DND-41 (cell line): ENCODE measurements around the gene ARL16.

ENCODE experiments used
- ATAC-seq: fragments of 200-7000 bp; cut with Tn5 transposase; 3 replicates; pipeline ENCODE4 v1.9.1; 2021; ENCODE audit warnings: low read depth; ENCODE audit not compliant: insufficient read depth
- DNase-seq: peaks from one replicate; pipeline ENCODE4 v3.0.0-alpha.2; 2020
- H2AFZ ChIP-seq: 2 replicates; pipeline ENCODE4 v1.6.0; 2012; ENCODE audit warnings: low read depth, low read length
- H3K27ac ChIP-seq: 2 replicates; pipeline ENCODE4 v1.5.1; 2012; ENCODE audit warnings: low read length, inconsistent platforms
- H3K27me3 ChIP-seq: fragments of 200-600 bp; sonication (generic); 2 replicates; pipeline ENCODE4 v1.6.0; 2012; ENCODE audit warnings: low read length, mild to moderate bottlenecking, inconsistent platforms; ENCODE audit not compliant: insufficient read depth, poor library complexity
- H3K36me3 ChIP-seq: 2 replicates; pipeline ENCODE4 v1.5.1; 2012; ENCODE audit warnings: low read length, inconsistent platforms; ENCODE audit not compliant: insufficient read depth
- H3K4me1 ChIP-seq: 2 replicates; pipeline ENCODE4 v1.5.1; 2012; ENCODE audit warnings: mild to moderate bottlenecking, low read length; ENCODE audit not compliant: insufficient read depth
- H3K4me2 ChIP-seq: 2 replicates; pipeline ENCODE4 v1.6.0; 2012; ENCODE audit warnings: mild to moderate bottlenecking, moderate library complexity, low read length, inconsistent platforms; ENCODE audit not compliant: insufficient read depth
- H3K4me3 ChIP-seq, 2 experiments: fragments of 200-600 bp in 1 of 2; shearing (Covaris generic) in 1 of 2; 2 replicates each; pipeline ENCODE4 v1.5.1; 2012 to 2016; ENCODE audit warnings: inconsistent platforms in 2 of 2, low read length in 2 of 2, mild to moderate bottlenecking in 2 of 2, low read depth in 1 of 2, moderate library complexity in 1 of 2
- H3K79me2 ChIP-seq: 2 replicates; pipeline ENCODE4 v1.6.0; 2012; ENCODE audit warnings: low read length, inconsistent platforms; ENCODE audit not compliant: insufficient read depth
- H3K9ac ChIP-seq: 2 replicates; pipeline ENCODE4 v1.6.0; 2012; ENCODE audit warnings: low read depth, mild to moderate bottlenecking, inconsistent platforms, low read length, moderate library complexity
- H3K9me3 ChIP-seq: 2 replicates; pipeline ENCODE4 v1.5.1; 2012; ENCODE audit warnings: low read length, moderate library complexity, mild to moderate bottlenecking, inconsistent platforms; ENCODE audit not compliant: insufficient read depth, severe bottlenecking
- H4K20me1 ChIP-seq: 2 replicates; pipeline ENCODE4 v1.6.0; 2012; ENCODE audit warnings: low read length; ENCODE audit not compliant: insufficient read depth
- EZH2 ChIP-seq: IDR thresholded peaks from 3 replicates; pipeline ENCODE4 v1.6.1; 2012; ENCODE audit warnings: borderline replicate concordance, low read depth, mild to moderate bottlenecking, moderate library complexity, low read length, inconsistent platforms; ENCODE audit not compliant: severe bottlenecking
- TF ChIP-seq, protein P1 (sequence below): IDR thresholded peaks from 2 replicates; pipeline ENCODE4 v1.5.1; 2012; ENCODE audit warnings: borderline replicate concordance, low read length, moderate library complexity, mild to moderate bottlenecking; ENCODE audit not compliant: poor library complexity, severe bottlenecking; ENCODE audit errors: extremely low read depth

Gene ARL16

DNA sequence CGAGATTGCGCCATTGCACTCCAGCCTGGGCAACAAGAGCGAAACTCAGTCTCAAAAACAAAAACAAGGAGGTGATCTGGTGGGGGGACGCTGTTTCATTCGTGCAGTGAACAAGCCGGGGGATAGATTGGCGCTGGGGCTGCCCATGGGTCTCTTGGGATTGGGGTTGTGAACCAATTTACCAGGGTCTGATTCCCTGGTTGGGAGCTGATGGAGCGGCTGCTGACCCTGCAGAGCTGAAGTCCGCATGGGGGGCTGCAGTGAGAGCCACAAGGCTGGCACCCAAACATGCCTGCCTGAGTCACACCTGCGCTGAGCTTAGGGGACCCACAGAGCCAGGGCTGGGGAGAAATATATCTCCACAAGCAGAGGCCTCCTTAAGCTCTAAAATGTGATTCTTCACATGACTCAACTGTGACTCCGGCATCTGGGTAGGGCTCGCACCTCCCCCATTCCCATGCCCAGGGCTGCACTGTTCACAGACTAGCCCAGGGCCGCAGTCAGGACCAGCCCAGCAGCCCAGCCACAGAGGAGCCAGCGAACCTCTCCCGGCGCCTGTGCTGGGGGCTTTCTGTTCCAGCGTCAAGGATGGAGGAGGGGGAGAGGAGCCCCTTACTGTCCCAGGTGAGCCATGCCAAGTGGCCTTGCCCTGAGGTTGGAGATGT, 41.6 kb downstream of the ARL16 start:
- DNase-seq (no peak), ATAC-seq (no peak)
- TF ChIP-seq, protein P1, sequence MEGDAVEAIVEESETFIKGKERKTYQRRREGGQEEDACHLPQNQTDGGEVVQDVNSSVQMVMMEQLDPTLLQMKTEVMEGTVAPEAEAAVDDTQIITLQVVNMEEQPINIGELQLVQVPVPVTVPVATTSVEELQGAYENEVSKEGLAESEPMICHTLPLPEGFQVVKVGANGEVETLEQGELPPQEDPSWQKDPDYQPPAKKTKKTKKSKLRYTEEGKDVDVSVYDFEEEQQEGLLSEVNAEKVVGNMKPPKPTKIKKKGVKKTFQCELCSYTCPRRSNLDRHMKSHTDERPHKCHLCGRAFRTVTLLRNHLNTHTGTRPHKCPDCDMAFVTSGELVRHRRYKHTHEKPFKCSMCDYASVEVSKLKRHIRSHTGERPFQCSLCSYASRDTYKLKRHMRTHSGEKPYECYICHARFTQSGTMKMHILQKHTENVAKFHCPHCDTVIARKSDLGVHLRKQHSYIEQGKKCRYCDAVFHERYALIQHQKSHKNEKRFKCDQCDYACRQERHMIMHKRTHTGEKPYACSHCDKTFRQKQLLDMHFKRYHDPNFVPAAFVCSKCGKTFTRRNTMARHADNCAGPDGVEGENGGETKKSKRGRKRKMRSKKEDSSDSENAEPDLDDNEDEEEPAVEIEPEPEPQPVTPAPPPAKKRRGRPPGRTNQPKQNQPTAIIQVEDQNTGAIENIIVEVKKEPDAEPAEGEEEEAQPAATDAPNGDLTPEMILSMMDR, result no peak
- TF ChIP-seq EZH2, result no peak

DNA sequence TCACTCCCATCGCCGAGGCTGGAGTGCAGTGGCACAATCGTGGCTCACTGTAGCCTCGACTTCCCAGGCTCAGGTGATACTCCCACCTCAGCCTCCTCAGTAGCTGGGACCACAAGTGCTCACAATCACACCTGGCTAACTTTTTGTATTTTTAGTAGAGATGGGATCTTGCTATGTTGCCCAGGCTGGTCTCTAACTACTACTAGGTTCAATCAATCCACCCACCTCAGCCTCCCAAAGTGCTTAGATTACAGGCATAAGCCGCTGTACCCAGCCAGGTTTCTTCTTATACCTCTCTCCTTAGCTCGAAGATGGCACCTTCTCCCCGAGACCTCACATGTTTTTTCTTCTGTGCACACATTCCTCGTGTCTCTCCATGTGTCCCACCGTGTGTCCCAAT, 43.6 kb downstream of the ARL16 start:
- no peak overlapping the region for H2AFZ ChIP-seq
- DNase-seq, result no peak
- peaks cover 18% of the 10 kb centered on the region for H3K79me2 ChIP-seq
- ATAC-seq, result no peak
- H3K27me3 ChIP-seq, result no peaks in the 10 kb centered on the region
- no peak overlapping the region for H3K4me3 ChIP-seq
- H3K9me3 ChIP-seq, result no peaks in the 10 kb centered on the region
- no peak overlapping the region for H3K9ac ChIP-seq
- peaks cover 22% of the 10 kb centered on the region for H3K4me1 ChIP-seq
- no peak overlapping the region for H3K4me2 ChIP-seq
- TF ChIP-seq, protein P1, result no peak
- no peak for TF ChIP-seq EZH2
- H4K20me1 ChIP-seq, result peaks cover 16% of the 10 kb centered on the region; the same call in 1 of the 2 replicates
- H3K27ac ChIP-seq, result no peak overlapping the region
- peaks cover 9% of the 10 kb centered on the region for H3K36me3 ChIP-seq

More for the DNA sequence above, 41.6 kb downstream of the ARL16 start:
- H3K36me3 ChIP-seq, result no peaks in the 10 kb centered on the region
- H3K27me3 ChIP-seq, result no peaks in the 10 kb centered on the region
- no peak overlapping the region for H3K9ac ChIP-seq
- no peaks in the 10 kb centered on the region for H3K79me2 ChIP-seq
- H2AFZ ChIP-seq, result no peak overlapping the region
- H3K4me3 ChIP-seq, result no peak overlapping the region
- H3K9me3 ChIP-seq, result no peaks in the 10 kb centered on the region
- H4K20me1 ChIP-seq, result no peaks in the 10 kb centered on the region
- H3K4me2 ChIP-seq, result no peak overlapping the region
- peaks cover 11% of the 10 kb centered on the region for H3K4me1 ChIP-seq
- no peak overlapping the region for H3K27ac ChIP-seq

DNA sequence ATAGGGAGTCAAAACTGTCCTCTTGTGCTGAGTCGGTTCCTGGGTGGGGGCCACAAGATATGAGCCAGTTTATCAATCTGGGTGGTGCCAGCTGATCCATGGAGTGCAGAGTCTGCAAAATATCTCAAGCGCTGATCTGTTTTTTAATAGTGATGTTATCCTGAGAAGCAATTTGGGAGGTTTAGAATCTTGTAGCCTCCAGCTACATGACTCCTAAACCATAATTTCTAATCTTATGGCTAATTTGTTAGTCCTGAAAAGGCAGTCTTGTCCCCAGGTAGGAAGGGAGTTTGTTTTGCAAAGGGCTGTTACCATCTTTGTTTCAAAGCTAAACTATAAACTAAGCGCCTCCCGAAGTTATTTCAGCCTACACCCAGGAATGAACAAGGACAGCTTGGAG, 44.9 kb downstream of the ARL16 start:
- H2AFZ ChIP-seq, result no peak overlapping the region
- no peak overlapping the region for H3K4me3 ChIP-seq
- TF ChIP-seq, protein P1, result no peak
- TF ChIP-seq EZH2, result no peak
- H3K27me3 ChIP-seq, result no peaks in the 10 kb centered on the region
- H3K36me3 ChIP-seq, result peaks cover 9% of the 10 kb centered on the region
- ATAC-seq, result no peak
- DNase-seq, result no peak
- H3K9me3 ChIP-seq, result no peaks in the 10 kb centered on the region
- peaks cover 18% of the 10 kb centered on the region; the same call in 1 of the 2 replicates for H4K20me1 ChIP-seq
- H3K4me1 ChIP-seq, result peaks cover 33% of the 10 kb centered on the region
- H3K79me2 ChIP-seq, result peaks cover 32% of the 10 kb centered on the region
- no peak overlapping the region for H3K27ac ChIP-seq
- H3K4me2 ChIP-seq, result no peak overlapping the region
- H3K9ac ChIP-seq, result no peak overlapping the region
